CD8-positive, alpha-beta memory T cell (primary cell): Measurements from ENCODE around the gene CTNNA1. TPM values are rescaled to one million over a fixed set of nuclear protein-coding genes. Genes with fewer than 3 reads are reported as not detected.

Source experiments
- CTCF ChIA-PET: fragments of 350-600 bp; sonication (Branson Sonifier 250); formaldehyde crosslinking; loops from one replicate; lab custom pipeline; 2021; ENCODE audit warnings: antibody characterized with exemption; lab: Charles Lee
- POLR2A ChIA-PET: fragments of 350-600 bp; sonication (Branson Sonifier 250); formaldehyde crosslinking; loops from one replicate; lab custom pipeline; 2021; ENCODE audit warnings: antibody characterized with exemption; lab: Charles Lee
- DNase-seq, 5 donors: peaks; one replicate each; pipeline versions ENCODE4 v3.0.0 to v3.0.0-alpha.2; 2020 to 2022; ENCODE audit warnings: mixed read lengths in 1 of 5
- H3K27ac ChIP-seq: one replicate; pipeline ENCODE4 v1.7.0; 2013; ENCODE audit warnings: low read depth, mild to moderate bottlenecking, low read length, moderate library complexity
- H3K27me3 ChIP-seq: 2 replicates; pipeline ENCODE4 v1.7.0; 2013; ENCODE audit warnings: low read length, mild to moderate bottlenecking; ENCODE audit not compliant: insufficient read depth, poor library complexity, severe bottlenecking
- H3K36me3 ChIP-seq: 2 replicates; pipeline ENCODE4 v1.7.0; 2013; ENCODE audit warnings: mild to moderate bottlenecking, low read length, moderate library complexity; ENCODE audit not compliant: insufficient read depth
- H3K4me1 ChIP-seq: 2 replicates; pipeline ENCODE4 v1.7.0; 2013; ENCODE audit warnings: mild to moderate bottlenecking, low read length, moderate library complexity; ENCODE audit not compliant: insufficient read depth
- H3K4me3 ChIP-seq: 2 replicates; pipeline ENCODE4 v1.7.0; 2013; ENCODE audit warnings: mild to moderate bottlenecking, low read length
- H3K9me3 ChIP-seq: 2 replicates; pipeline ENCODE4 v1.7.0; 2013; ENCODE audit warnings: mild to moderate bottlenecking, low read length
- H3K27ac Mint-ChIP-seq, 8 donors: one replicate each; pipeline ENCODE4 v1.8.0; 2020 to 2021; ENCODE audit warnings: mixed read lengths in 8 of 8, mild to moderate bottlenecking in 6 of 8, inconsistent platforms in 3 of 8, moderate library complexity in 3 of 8
- H3K27me3 Mint-ChIP-seq, 2 donors: one replicate each; pipeline ENCODE4 v1.8.0; 2020 to 2021; ENCODE audit warnings: mixed read lengths in 2 of 2, mild to moderate bottlenecking in 1 of 2, moderate library complexity in 1 of 2
- H3K36me3 Mint-ChIP-seq, 3 donors: one replicate each; pipeline ENCODE4 v1.8.0; 2020 to 2021; ENCODE audit warnings: mixed read lengths in 3 of 3, inconsistent platforms in 1 of 3, mild to moderate bottlenecking in 1 of 3
- H3K4me1 Mint-ChIP-seq, 3 donors: one replicate each; pipeline ENCODE4 v1.8.0; 2020 to 2021; ENCODE audit warnings: mixed read lengths in 3 of 3, inconsistent platforms in 1 of 3, mild to moderate bottlenecking in 1 of 3
- H3K4me3 Mint-ChIP-seq, 7 donors: one replicate each; pipeline ENCODE4 v1.8.0; 2020 to 2021; ENCODE audit warnings: mixed read lengths in 7 of 7, mild to moderate bottlenecking in 6 of 7, moderate library complexity in 4 of 7, inconsistent platforms in 2 of 7
- H3K9me3 Mint-ChIP-seq, 5 donors: one replicate each; pipeline ENCODE4 v1.8.0; 2020 to 2022; ENCODE audit warnings: mixed read lengths in 5 of 5, mild to moderate bottlenecking in 3 of 5, moderate library complexity in 2 of 5, inconsistent platforms in 1 of 5
- polyA plus RNA-seq: library from polyadenylated mRNA; unstranded; fragments of 300-500 nt; fragmentation: Illumina TruSeq; gene quantifications from one replicate; pipeline ENCODE4 v1.2.3, GENCODE V29; 2021
- total RNA-seq, 2 experiments: library from RNA; stranded (reverse); gene quantifications; one replicate each; pipeline ENCODE4 v1.2.3, GENCODE V29; 2021

Gene CTNNA1
- total and polyA plus RNA-seq, 3 experiments from 2014 or later: 6.5 to 97.2 (median 89.0) TPM

DNA sequence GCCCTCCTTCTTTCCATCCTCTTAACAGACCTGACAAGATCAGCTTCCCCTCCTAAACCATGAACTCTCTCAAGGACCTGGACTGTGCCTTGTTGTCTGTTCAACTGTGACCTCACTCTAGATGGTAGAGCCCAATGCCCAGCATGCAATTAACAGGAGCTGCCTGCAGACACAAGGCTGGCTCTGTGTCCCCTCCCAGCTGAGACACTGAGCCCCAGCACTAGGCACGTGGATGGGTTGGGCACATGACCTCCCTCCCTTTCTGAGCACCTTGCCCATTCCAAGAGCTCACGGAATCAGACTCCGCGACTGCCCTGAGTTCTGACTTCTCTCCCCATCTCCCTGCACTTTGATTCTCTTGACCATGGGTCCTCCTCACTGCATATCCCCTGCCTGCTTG, 215.4 kb downstream of the CTNNA1 start:
- Mint-ChIP-seq H3K36me3 (peaks cover 0 to 4% (median 1%) of the 10 kb centered on the region in 3 donors), H3K4me1 (no peaks in the 10 kb centered on the region), H3K27me3 (no peaks in the 10 kb centered on the region), H3K9me3 (no peaks in the 10 kb centered on the region), H3K4me3 (no peak overlapping the region), H3K27ac (peak overlapping the region in 1 of 8 donors; percentile 14)
- Histone ChIP-seq H3K36me3 (no peaks in the 10 kb centered on the region), H3K27me3 (no peaks in the 10 kb centered on the region), H3K4me1 (no peaks in the 10 kb centered on the region), H3K9me3 (no peaks in the 10 kb centered on the region), H3K27ac (no peak overlapping the region), H3K4me3 (no peak overlapping the region)
- no peak for DNase-seq
- ChIA-PET POLR2A (no interaction called here), CTCF (no interaction called here)

DNA sequence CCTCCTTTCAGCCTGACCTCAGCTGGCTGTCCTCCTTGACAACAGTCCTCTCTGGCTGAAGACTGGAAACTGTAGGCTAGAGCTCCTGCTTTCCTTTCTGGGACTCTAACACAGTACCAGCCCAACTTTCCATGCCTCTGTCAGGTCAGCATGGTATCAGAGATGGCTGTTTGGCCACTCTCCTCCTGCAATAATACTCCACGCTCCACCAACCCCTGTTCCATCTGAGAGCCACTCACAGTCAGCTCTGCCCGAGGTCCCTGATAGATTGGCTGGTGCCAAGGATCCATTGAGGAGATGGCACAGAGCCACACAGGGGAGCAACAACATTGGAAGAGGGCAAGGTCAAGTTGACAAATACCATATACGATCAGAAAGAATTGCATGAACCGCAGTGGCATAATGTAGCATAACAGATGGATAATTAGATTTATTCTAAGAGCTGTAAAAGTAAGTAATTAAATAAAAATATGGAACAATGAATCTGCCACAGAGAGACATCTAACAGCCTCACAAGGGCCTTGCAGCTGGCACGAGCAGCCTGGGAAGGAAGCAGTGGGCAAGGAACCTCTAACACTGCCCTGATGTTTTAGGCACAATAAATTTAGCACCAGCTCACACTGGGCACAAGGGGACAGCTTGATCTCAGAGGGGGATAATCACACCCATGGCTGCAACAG, 216.2 kb downstream of the CTNNA1 start:
- Mint-ChIP-seq H3K27me3 (peaks cover 0 to 2% of the 10 kb centered on the region in 2 donors), H3K4me1 (no peaks in the 10 kb centered on the region), H3K27ac (no peak overlapping the region), H3K9me3 (no peaks in the 10 kb centered on the region), H3K36me3 (peaks cover 0 to 4% (median 1%) of the 10 kb centered on the region in 3 donors), H3K4me3 (no peak overlapping the region)
- H3K9me3 ChIP-seq: no peaks in the 10 kb centered on the region
- no peak for DNase-seq
- ChIA-PET CTCF (no interaction called here), POLR2A (no interaction called here)
- H3K4me1 ChIP-seq: no peaks in the 10 kb centered on the region
- H3K27me3 ChIP-seq: no peaks in the 10 kb centered on the region
- no peak overlapping the region for H3K4me3 ChIP-seq
- no peak overlapping the region for H3K27ac ChIP-seq
- H3K36me3 ChIP-seq: no peaks in the 10 kb centered on the region

GRCh38 chr5:138972230-138972629, 219.0 kb downstream of the CTNNA1 start:
- Histone ChIP-seq H3K36me3 (no peaks in the 10 kb centered on the region), H3K4me1 (no peaks in the 10 kb centered on the region), H3K27me3 (no peaks in the 10 kb centered on the region), H3K4me3 (no peak overlapping the region), H3K9me3 (no peaks in the 10 kb centered on the region), H3K27ac (no peak overlapping the region)
- Mint-ChIP-seq H3K4me1 (no peaks in the 10 kb centered on the region), H3K36me3 (peaks cover 0 to 5% (median 1%) of the 10 kb centered on the region in 3 donors), H3K27me3 (peaks cover 0 to 2% of the 10 kb centered on the region in 2 donors), H3K4me3 (no peak overlapping the region), H3K27ac (peak overlapping the region in 2 of 8 donors; percentile 24 to 77), H3K9me3 (no peaks in the 10 kb centered on the region)
- CTCF ChIA-PET: interaction anchor here (0.6 to 1.2 kb wide), 2 partner anchors 30 to 509 kb away, joined by 3 read pairs; no protein-coding TSS in a partner anchor
- POLR2A ChIA-PET: no interaction called here
- DNase-seq: no peak

- no peak overlapping the region for H3K27ac ChIP-seq
- H3K4me1 ChIP-seq: no peaks in the 10 kb centered on the region
- CTCF ChIA-PET: interaction anchor here (1.2 kb wide), 1 partner anchor 30 kb away, joined by 3 read pairs; no protein-coding TSS in a partner anchor
- Mint-ChIP-seq H3K36me3 (peaks cover 0 to 4% (median 1%) of the 10 kb centered on the region in 3 donors), H3K4me3 (no peak overlapping the region), H3K9me3 (no peaks in the 10 kb centered on the region), H3K27ac (no peak overlapping the region), H3K4me1 (no peaks in the 10 kb centered on the region), H3K27me3 (peaks cover 0 to 2% of the 10 kb centered on the region in 2 donors)
- H3K9me3 ChIP-seq: no peaks in the 10 kb centered on the region
- H3K36me3 ChIP-seq: no peaks in the 10 kb centered on the region
- no peaks in the 10 kb centered on the region for H3K27me3 ChIP-seq
- no peak overlapping the region for H3K4me3 ChIP-seq
- POLR2A ChIA-PET: no interaction called here
- DNase-seq: no peak
Measured at GRCh38 chr5:138972836-138973235, 219.6 kb downstream of the CTNNA1 start.

- Histone ChIP-seq H3K9me3 (no peaks in the 10 kb centered on the region), H3K36me3 (no peaks in the 10 kb centered on the region), H3K4me1 (peaks cover 2% of the 10 kb centered on the region), H3K4me3 (no peak overlapping the region), H3K27ac (no peak overlapping the region), H3K27me3 (no peaks in the 10 kb centered on the region)
- ChIA-PET CTCF (no interaction called here), POLR2A (no interaction called here)
- H3K4me1 Mint-ChIP-seq: peaks cover under 1 to 10% (median 4%) of the 10 kb centered on the region in 3 donors
- no peak overlapping the region for H3K27ac Mint-ChIP-seq
- DNase-seq: no peak
- peaks cover 0 to 2% of the 10 kb centered on the region in 2 donors for H3K27me3 Mint-ChIP-seq
- H3K4me3 Mint-ChIP-seq: no peak overlapping the region
- no peaks in the 10 kb centered on the region for H3K9me3 Mint-ChIP-seq
- H3K36me3 Mint-ChIP-seq: peaks cover 0 to 4% (median 1%) of the 10 kb centered on the region in 3 donors
Measured at GRCh38 chr5:138974227-138975063, 221.2 kb downstream of the CTNNA1 start.

DNA sequence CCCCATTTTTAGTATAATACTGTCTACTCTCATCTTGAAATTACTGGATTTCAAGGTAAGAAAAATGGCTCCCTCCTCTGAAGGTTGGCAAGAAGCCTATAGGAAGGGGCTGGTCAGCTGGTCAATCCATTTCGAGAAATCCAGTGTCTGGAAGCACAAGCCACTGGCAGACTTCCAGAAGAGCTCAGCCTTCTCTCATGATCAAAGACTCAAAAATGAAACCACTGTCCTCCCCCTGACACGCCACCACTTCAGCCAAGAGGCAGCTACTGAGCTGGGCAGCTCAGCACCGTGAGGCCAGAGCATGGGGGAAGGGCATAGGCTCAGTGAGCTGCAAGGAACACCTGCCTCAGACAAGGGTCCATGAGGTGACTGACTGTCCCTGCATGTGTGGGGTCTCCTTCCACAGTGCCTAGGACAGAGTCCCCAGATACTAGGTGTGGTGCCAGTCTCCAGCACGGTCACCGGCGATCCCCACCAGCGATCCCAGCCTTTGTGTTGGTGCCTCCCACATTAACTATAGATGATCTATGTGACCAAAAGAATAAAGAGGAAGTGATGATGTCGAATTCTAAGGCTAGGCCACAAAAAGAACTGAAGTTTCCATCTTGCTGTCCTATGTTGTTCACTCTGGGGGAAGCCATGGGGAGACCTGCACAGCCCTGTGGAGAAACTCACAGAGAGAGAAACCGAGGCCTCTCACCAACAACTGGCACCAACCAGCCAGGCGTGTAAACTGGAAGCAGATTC, 222.0 kb downstream of the CTNNA1 start:
- CTCF ChIA-PET: interaction anchor here (1.3 kb wide), 1 partner anchor 10 kb away, joined by 3 read pairs; no protein-coding TSS in a partner anchor
- Histone ChIP-seq H3K27me3 (no peaks in the 10 kb centered on the region), H3K27ac (no peak overlapping the region), H3K36me3 (no peaks in the 10 kb centered on the region), H3K9me3 (no peaks in the 10 kb centered on the region), H3K4me3 (no peak overlapping the region), H3K4me1 (peaks cover 11% of the 10 kb centered on the region)
- H3K27ac Mint-ChIP-seq: no peak overlapping the region
- no peak overlapping the region for H3K4me3 Mint-ChIP-seq
- H3K4me1 Mint-ChIP-seq: peaks cover 9 to 18% (median 13%) of the 10 kb centered on the region in 3 donors
- peaks cover 0 to 4% (median 1%) of the 10 kb centered on the region in 3 donors for H3K36me3 Mint-ChIP-seq
- no peak for DNase-seq
- peaks cover 0 to 2% of the 10 kb centered on the region in 2 donors for H3K27me3 Mint-ChIP-seq
- no peaks in the 10 kb centered on the region for H3K9me3 Mint-ChIP-seq
- POLR2A ChIA-PET: no interaction called here

DNA sequence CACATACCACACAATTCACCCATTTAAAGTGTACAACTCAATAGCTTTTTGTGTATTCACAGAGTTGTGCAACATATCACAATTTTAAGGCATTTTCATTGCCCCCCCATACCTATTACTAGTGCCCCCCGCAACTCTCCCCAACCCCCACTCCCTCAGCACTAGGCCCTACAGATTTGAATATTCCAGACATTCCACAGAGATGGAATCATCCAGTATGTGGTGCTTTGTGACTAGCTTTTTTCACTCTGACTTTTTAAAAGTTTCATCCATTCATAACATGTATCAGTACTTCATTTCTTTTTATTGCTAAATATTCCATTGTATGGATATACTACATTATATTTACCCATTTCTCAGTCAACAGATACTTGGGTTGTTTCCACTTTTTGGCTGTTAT, 224.9 kb downstream of the CTNNA1 start:
- Mint-ChIP-seq H3K36me3 (peaks cover 0 to 2% (median 0%) of the 10 kb centered on the region in 3 donors), H3K4me1 (peaks cover 29 to 43% (median 36%) of the 10 kb centered on the region in 3 donors), H3K27ac (no peak overlapping the region), H3K27me3 (peaks cover 0 to 2% of the 10 kb centered on the region in 2 donors), H3K9me3 (no peaks in the 10 kb centered on the region), H3K4me3 (no peak overlapping the region)
- Histone ChIP-seq H3K9me3 (no peaks in the 10 kb centered on the region), H3K27ac (no peak overlapping the region), H3K4me1 (peaks cover 30% of the 10 kb centered on the region), H3K36me3 (no peaks in the 10 kb centered on the region), H3K27me3 (no peaks in the 10 kb centered on the region), H3K4me3 (no peak overlapping the region)
- ChIA-PET POLR2A (no interaction called here), CTCF (no interaction called here)
- no peak for DNase-seq
